WTC11 (cell line): ENCODE measurements around the gene FAM117B. TPM values are rescaled to one million over a fixed set of nuclear protein-coding genes. Genes with fewer than 3 reads are reported as not detected.

ENCODE experiments used
- ATAC-seq: fragments of 200-7000 bp; cut with Tn5 transposase; 2 replicates; pipeline ENCODE4 v1.10.0; 2021; ENCODE audit warnings: mild to moderate bottlenecking, moderate library complexity
- CTCF ChIA-PET: fragments of 300-600 bp; sonication (Branson Sonifier 250); formaldehyde crosslinking; loops from one replicate; lab custom pipeline; 2021; ENCODE audit warnings: antibody characterized with exemption; lab: Charles Lee
- POLR2A ChIA-PET: fragments of 350-600 bp; sonication (Branson Sonifier 250); formaldehyde crosslinking; loops from one replicate; lab custom pipeline; 2021; ENCODE audit warnings: antibody characterized with exemption; lab: Charles Lee
- DNase-seq: peaks from one replicate; pipeline ENCODE4 v3.0.0; 2021; ENCODE audit warnings: low spot score
- H3K27ac Mint-ChIP-seq: 2 replicates; pipeline ENCODE4 v1.8.0; 2021; ENCODE audit warnings: mixed read lengths
- H3K27me3 Mint-ChIP-seq: 2 replicates; pipeline ENCODE4 v1.8.0; 2021; ENCODE audit warnings: low read depth, mild to moderate bottlenecking, moderate library complexity, mixed read lengths
- H3K36me3 Mint-ChIP-seq: 2 replicates; pipeline ENCODE4 v1.8.0; 2021; ENCODE audit warnings: mixed read lengths
- H3K4me1 Mint-ChIP-seq: 2 replicates; pipeline ENCODE4 v1.8.0; 2022; ENCODE audit warnings: mixed read lengths
- H3K4me3 Mint-ChIP-seq: 2 replicates; pipeline ENCODE4 v1.8.0; 2021; ENCODE audit warnings: mild to moderate bottlenecking, moderate library complexity, mixed read lengths
- H3K9me3 Mint-ChIP-seq: 2 replicates; pipeline ENCODE4 v1.8.0; 2021; ENCODE audit warnings: mixed read lengths
- ATF1 ChIP-seq: sonication (generic); formaldehyde crosslinking; IDR thresholded peaks from 2 replicates; pipeline ENCODE4 v1.8.1; 2023; ENCODE audit warnings: mild to moderate bottlenecking, moderate library complexity, missing genetic modification reagents
- ATF3 ChIP-seq: sonication (generic); formaldehyde crosslinking; conservative IDR thresholded peaks from 2 replicates; pipeline ENCODE4 v1.8.1; 2022; ENCODE audit warnings: mild to moderate bottlenecking, missing genetic modification reagents
- CDX4 ChIP-seq: fragments of 250-450 bp; sonication (Bioruptor Pico); IDR thresholded peaks from 2 replicates; pipeline ENCODE4 v1.9.0; 2021; ENCODE audit warnings: moderate library complexity, mild to moderate bottlenecking, inconsistent platforms, borderline replicate concordance
- CREB1 ChIP-seq: sonication (generic); formaldehyde crosslinking; IDR thresholded peaks from 2 replicates; pipeline ENCODE4 v1.8.0; 2023; ENCODE audit warnings: mild to moderate bottlenecking, missing genetic modification reagents
- ELF4 ChIP-seq: sonication (generic); formaldehyde crosslinking; IDR thresholded peaks from 2 replicates; pipeline ENCODE4 v1.8.1; 2022; ENCODE audit warnings: low read depth, mild to moderate bottlenecking, moderate library complexity, missing genetic modification reagents
- ESRRA ChIP-seq: sonication (generic); formaldehyde crosslinking; IDR thresholded peaks from 2 replicates; pipeline ENCODE4 v1.8.1; 2022; ENCODE audit warnings: mild to moderate bottlenecking, missing genetic modification reagents, borderline replicate concordance
- IRF2 ChIP-seq: sonication (generic); formaldehyde crosslinking; IDR thresholded peaks from 2 replicates; pipeline ENCODE4 v1.8.0; 2022; ENCODE audit warnings: low read depth, missing genetic modification reagents, borderline replicate concordance
- NFE2L1 ChIP-seq: sonication (generic); formaldehyde crosslinking; IDR thresholded peaks from 2 replicates; pipeline ENCODE4 v1.8.1; 2023; ENCODE audit warnings: missing genetic modification reagents
- NR1H2 ChIP-seq: sonication (generic); formaldehyde crosslinking; IDR thresholded peaks from 2 replicates; pipeline ENCODE4 v1.9.0; 2021; ENCODE audit warnings: mild to moderate bottlenecking, moderate library complexity, missing genetic modification reagents
- STAT6 ChIP-seq: sonication (generic); formaldehyde crosslinking; conservative IDR thresholded peaks from 2 replicates; pipeline ENCODE4 v1.8.1; 2023; ENCODE audit warnings: mild to moderate bottlenecking, low read depth, missing genetic modification reagents, moderate library complexity
- TEAD4 ChIP-seq: sonication (generic); formaldehyde crosslinking; IDR thresholded peaks from 2 replicates; pipeline ENCODE4 v1.8.0; 2022; ENCODE audit warnings: mild to moderate bottlenecking, missing genetic modification reagents
- ZMAT4 ChIP-seq: fragments of 250-450 bp; sonication (Bioruptor Pico); IDR thresholded peaks from 2 replicates; pipeline ENCODE4 v1.9.0; 2021; ENCODE audit warnings: mild to moderate bottlenecking
- ZNF416 ChIP-seq: fragments of 250-450 bp; sonication (Bioruptor Pico); IDR thresholded peaks from 2 replicates; pipeline ENCODE4 v1.9.0; 2021; ENCODE audit warnings: mild to moderate bottlenecking, inconsistent platforms
- ZNF512 ChIP-seq: sonication (generic); formaldehyde crosslinking; IDR thresholded peaks from 2 replicates; pipeline ENCODE4 v1.8.1; 2022; ENCODE audit warnings: missing genetic modification reagents, borderline replicate concordance
- total RNA-seq: library from RNA; stranded (reverse); gene quantifications from 3 replicates; pipeline ENCODE4 v1.2.3, GENCODE V29; 2021
- TF ChIP-seq, protein P1 (sequence below): sonication (generic); formaldehyde crosslinking; IDR thresholded peaks from 2 replicates; pipeline ENCODE4 v1.8.0; 2023; ENCODE audit warnings: missing genetic modification reagents, mild to moderate bottlenecking, borderline replicate concordance
- TF ChIP-seq, protein P2 (sequence below): sonication (generic); formaldehyde crosslinking; IDR thresholded peaks from 2 replicates; pipeline ENCODE4 v1.8.0; 2022; ENCODE audit warnings: mild to moderate bottlenecking, missing genetic modification reagents
- TF ChIP-seq, protein P3 (sequence below): sonication (generic); formaldehyde crosslinking; IDR thresholded peaks from 2 replicates; pipeline ENCODE4 v1.8.1; 2022; ENCODE audit warnings: mild to moderate bottlenecking, moderate library complexity, missing genetic modification reagents

The FAM117B gene
- total RNA-seq, 1 experiment from 2014 or later, result 18.1 TPM

DNA sequence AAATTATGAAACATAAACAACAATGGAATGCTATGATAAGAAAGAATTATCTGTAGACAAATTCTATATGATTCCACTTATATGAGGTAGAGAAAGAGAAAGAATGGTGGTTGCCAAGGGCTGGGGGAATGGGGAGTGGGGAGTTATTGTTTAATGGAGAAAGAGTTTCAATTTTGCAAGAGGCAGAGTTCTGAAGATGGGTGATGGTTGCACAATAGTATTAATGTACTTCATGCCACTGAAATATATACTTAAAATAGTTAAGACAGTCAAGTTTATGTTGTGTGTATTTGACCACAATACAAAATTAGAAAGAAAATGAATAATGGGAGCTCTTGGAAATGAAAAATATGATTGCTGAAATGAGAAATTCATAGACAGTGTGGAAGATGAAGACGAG lies 22.6 kb upstream of the FAM117B start (continued):
- TF ChIP-seq ZNF416 (CRISPR knock-in tag) (no peak), STAT6 (CRISPR knock-in tag) (no peak), ATF1 (no peak)
- TF ChIP-seq, protein P1, sequence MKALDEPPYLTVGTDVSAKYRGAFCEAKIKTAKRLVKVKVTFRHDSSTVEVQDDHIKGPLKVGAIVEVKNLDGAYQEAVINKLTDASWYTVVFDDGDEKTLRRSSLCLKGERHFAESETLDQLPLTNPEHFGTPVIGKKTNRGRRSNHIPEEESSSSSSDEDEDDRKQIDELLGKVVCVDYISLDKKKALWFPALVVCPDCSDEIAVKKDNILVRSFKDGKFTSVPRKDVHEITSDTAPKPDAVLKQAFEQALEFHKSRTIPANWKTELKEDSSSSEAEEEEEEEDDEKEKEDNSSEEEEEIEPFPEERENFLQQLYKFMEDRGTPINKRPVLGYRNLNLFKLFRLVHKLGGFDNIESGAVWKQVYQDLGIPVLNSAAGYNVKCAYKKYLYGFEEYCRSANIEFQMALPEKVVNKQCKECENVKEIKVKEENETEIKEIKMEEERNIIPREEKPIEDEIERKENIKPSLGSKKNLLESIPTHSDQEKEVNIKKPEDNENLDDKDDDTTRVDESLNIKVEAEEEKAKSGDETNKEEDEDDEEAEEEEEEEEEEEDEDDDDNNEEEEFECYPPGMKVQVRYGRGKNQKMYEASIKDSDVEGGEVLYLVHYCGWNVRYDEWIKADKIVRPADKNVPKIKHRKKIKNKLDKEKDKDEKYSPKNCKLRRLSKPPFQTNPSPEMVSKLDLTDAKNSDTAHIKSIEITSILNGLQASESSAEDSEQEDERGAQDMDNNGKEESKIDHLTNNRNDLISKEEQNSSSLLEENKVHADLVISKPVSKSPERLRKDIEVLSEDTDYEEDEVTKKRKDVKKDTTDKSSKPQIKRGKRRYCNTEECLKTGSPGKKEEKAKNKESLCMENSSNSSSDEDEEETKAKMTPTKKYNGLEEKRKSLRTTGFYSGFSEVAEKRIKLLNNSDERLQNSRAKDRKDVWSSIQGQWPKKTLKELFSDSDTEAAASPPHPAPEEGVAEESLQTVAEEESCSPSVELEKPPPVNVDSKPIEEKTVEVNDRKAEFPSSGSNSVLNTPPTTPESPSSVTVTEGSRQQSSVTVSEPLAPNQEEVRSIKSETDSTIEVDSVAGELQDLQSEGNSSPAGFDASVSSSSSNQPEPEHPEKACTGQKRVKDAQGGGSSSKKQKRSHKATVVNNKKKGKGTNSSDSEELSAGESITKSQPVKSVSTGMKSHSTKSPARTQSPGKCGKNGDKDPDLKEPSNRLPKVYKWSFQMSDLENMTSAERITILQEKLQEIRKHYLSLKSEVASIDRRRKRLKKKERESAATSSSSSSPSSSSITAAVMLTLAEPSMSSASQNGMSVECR, result no peak
- TF ChIP-seq, protein P2, sequence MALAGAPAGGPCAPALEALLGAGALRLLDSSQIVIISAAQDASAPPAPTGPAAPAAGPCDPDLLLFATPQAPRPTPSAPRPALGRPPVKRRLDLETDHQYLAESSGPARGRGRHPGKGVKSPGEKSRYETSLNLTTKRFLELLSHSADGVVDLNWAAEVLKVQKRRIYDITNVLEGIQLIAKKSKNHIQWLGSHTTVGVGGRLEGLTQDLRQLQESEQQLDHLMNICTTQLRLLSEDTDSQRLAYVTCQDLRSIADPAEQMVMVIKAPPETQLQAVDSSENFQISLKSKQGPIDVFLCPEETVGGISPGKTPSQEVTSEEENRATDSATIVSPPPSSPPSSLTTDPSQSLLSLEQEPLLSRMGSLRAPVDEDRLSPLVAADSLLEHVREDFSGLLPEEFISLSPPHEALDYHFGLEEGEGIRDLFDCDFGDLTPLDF (CRISPR knock-in tag), result no peak
- TF ChIP-seq, all 79 proteins: peak for 0

DNA sequence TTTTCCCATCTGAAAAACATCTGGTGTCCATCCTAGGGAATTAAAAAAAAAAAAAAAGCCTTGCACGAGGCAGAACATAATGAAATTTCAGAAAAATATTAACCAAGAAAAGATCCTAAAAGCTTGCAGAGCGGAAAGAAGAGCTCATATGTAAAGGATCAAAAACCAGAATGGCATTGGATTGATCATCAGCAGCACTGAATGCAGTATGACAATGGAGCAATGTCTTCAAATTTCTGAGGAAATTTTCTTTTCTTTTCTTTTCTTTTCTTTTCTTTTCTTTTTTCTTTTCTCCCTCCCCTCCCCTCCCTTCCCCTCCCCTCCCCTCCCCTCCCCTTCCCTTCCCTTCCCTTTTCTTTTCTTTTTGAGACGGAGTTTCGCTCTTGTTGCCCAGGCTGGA lies 21.3 kb upstream of the FAM117B start:
- ATAC-seq, result no peak
- H3K27ac Mint-ChIP-seq, result no peak overlapping the region
- H3K4me1 Mint-ChIP-seq, result no peaks in the 10 kb centered on the region; the same call in 1 of the 2 replicates
- no peak overlapping the region for H3K4me3 Mint-ChIP-seq
- ChIA-PET POLR2A (no interaction called here), CTCF (interaction anchor here (0.7 to 0.9 kb wide), 2 partner anchors 25 to 579 kb away, joined by 3 to 4 read pairs; no protein-coding TSS in a partner anchor)
- DNase-seq, result no peak
- no peaks in the 10 kb centered on the region for H3K9me3 Mint-ChIP-seq
- TF ChIP-seq ZMAT4 (no peak), ESRRA (CRISPR knock-in tag) (no peak), TEAD4 (CRISPR knock-in tag) (no peak), ATF3 (CRISPR knock-in tag) (no peak), ZNF512 (CRISPR knock-in tag) (no peak), ELF4 (no peak), NR1H2 (CRISPR knock-in tag) (no peak), CDX4 (no peak), NFE2L1 (CRISPR knock-in tag) (no peak), CREB1 (CRISPR knock-in tag) (no peak), IRF2 (CRISPR knock-in tag) (no peak)
- TF ChIP-seq, protein P3, sequence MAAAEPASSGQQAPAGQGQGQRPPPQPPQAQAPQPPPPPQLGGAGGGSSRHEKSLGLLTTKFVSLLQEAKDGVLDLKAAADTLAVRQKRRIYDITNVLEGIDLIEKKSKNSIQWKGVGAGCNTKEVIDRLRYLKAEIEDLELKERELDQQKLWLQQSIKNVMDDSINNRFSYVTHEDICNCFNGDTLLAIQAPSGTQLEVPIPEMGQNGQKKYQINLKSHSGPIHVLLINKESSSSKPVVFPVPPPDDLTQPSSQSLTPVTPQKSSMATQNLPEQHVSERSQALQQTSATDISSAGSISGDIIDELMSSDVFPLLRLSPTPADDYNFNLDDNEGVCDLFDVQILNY (CRISPR knock-in tag), result no peak
- no peaks in the 10 kb centered on the region for H3K27me3 Mint-ChIP-seq
- H3K36me3 Mint-ChIP-seq, result no peaks in the 10 kb centered on the region
